Esophagus (tissue), 2 donors: ENCODE data around the gene TMEM132E. TPM values are rescaled to one million over a fixed set of nuclear protein-coding genes. Genes with fewer than 3 reads are reported as not detected.
A peak's percentile ranks its signal among the peaks of the same experiment; 100 is the strongest.

ENCODE experiments used
- H3K27ac ChIP-seq, 2 donors: one replicate each; pipeline ENCODE4 v1.5.1; 2013; ENCODE audit warnings: low read depth in 2 of 2, mild to moderate bottlenecking in 2 of 2, inconsistent platforms in 1 of 2, low read length in 1 of 2, moderate library complexity in 1 of 2
- H3K27me3 ChIP-seq, 2 donors: one replicate each; pipeline ENCODE4 v1.6.1; 2013; ENCODE audit warnings: low read length in 2 of 2, control low read depth in 1 of 2, mild to moderate bottlenecking in 1 of 2; ENCODE audit not compliant: insufficient read depth in 2 of 2, control insufficient read depth in 1 of 2
- H3K36me3 ChIP-seq, 2 donors: one replicate each; pipeline ENCODE4 v1.6.1; 2013; ENCODE audit warnings: low read length in 1 of 2; ENCODE audit not compliant: control insufficient read depth in 2 of 2, insufficient read depth in 2 of 2
- H3K4me1 ChIP-seq, 2 donors: one replicate each; pipeline ENCODE4 v1.6.1; 2013; ENCODE audit warnings: low read length in 1 of 2; ENCODE audit not compliant: control insufficient read depth in 2 of 2, insufficient read depth in 2 of 2
- H3K4me3 ChIP-seq, 2 donors: one replicate each; pipeline ENCODE4 v1.5.1; 2013; ENCODE audit warnings: low read length in 2 of 2, mild to moderate bottlenecking in 2 of 2, low read depth in 1 of 2, moderate library complexity in 1 of 2
- H3K9me3 ChIP-seq, 2 donors: one replicate each; pipeline ENCODE4 v1.6.1; 2013; ENCODE audit warnings: mild to moderate bottlenecking in 2 of 2, low read depth in 1 of 2, low read length in 1 of 2, moderate library complexity in 1 of 2; ENCODE audit not compliant: control insufficient read depth in 2 of 2, insufficient read depth in 1 of 2
- WGBS, 2 donors: extraction: QIAGEN DNeasy Blood & Tissue Kit; methylation state at CpG; one replicate each; pipeline ENCODE4 v1.1.7; 2013; 5-methylcytosine and 5-hydroxymethylcytosine counted together
- polyA plus RNA-seq, 2 donors: library from polyadenylated mRNA; stranded (reverse); fragments of 200-250 nt; gene quantifications; one replicate each; pipeline ENCODE4 v1.2.3, GENCODE V29; 2013
- donor health status: healthy with polysubstance abuse.
- donor health status: Bipolar disorder and iron deficiency.

TMEM132E gene
- polyA plus RNA-seq, 2 donors, result 0.02 to 0.04 TPM

DNA sequence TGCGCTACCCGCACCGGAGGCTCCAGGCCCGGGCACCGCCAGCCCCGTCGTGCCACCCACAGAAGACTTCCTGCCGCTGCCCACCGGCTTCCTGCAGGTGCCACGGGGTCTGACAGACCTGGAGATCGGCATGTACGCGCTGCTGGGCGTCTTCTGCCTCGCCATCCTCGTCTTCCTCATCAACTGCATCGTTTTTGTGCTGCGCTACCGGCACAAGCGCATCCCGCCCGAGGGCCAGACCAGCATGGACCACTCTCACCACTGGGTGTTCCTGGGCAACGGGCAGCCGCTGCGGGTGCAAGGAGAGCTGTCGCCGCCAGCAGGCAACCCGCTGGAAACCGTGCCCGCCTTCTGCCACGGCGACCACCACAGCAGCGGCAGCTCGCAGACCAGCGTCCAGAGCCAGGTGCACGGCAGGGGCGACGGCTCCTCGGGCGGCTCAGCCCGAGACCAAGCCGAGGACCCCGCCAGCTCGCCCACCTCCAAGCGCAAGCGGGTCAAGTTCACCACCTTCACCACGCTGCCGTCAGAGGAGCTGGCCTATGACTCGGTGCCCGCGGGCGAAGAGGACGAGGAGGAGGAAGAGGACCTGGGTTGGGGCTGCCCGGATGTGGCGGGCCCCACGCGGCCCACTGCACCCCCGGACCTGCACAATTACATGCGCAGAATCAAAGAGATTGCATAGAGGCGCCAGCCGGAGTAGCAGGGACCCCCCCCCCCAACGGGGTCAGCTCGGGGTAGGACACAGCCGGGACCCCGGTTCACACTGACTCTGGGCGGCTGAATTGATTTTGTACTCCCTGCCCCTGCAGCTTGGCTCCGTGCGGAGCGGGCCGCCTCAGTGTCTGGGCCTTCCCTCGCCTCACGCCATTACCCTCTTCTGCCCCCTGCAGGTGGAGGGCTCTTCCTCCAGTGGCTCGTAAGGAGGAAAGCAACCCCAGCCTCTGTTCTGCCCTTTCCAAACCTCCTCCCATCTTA lies 58.5 kb downstream of the TMEM132E start:
- Histone ChIP-seq H3K9me3 (no peaks in the 10 kb centered on the region), H3K27ac (no peak overlapping the region), H3K36me3 (no peaks in the 10 kb centered on the region), H3K4me1 (peaks cover 0 to 5% of the 10 kb centered on the region in 2 donors), H3K27me3 (no peaks in the 10 kb centered on the region), H3K4me3 (peak overlapping the region in 1 of 2 donors; percentile 24)
- WGBS, 2 donors, result 19 to 20% methylated on average over 71 to 73 of the region's 73 CpGs

GRCh38 chr17:34638526-34639260 lies 59.3 kb downstream of the TMEM132E start:
- H3K4me1 ChIP-seq, result peaks cover 0 to 5% of the 10 kb centered on the region in 2 donors
- no peaks in the 10 kb centered on the region for H3K9me3 ChIP-seq
- WGBS, 2 donors, result 42 to 45% methylated on average over 17 of the region's 17 CpGs
- H3K4me3 ChIP-seq, result no peak overlapping the region
- no peak overlapping the region for H3K27ac ChIP-seq
- H3K27me3 ChIP-seq, result no peaks in the 10 kb centered on the region
- H3K36me3 ChIP-seq, result no peaks in the 10 kb centered on the region

DNA sequence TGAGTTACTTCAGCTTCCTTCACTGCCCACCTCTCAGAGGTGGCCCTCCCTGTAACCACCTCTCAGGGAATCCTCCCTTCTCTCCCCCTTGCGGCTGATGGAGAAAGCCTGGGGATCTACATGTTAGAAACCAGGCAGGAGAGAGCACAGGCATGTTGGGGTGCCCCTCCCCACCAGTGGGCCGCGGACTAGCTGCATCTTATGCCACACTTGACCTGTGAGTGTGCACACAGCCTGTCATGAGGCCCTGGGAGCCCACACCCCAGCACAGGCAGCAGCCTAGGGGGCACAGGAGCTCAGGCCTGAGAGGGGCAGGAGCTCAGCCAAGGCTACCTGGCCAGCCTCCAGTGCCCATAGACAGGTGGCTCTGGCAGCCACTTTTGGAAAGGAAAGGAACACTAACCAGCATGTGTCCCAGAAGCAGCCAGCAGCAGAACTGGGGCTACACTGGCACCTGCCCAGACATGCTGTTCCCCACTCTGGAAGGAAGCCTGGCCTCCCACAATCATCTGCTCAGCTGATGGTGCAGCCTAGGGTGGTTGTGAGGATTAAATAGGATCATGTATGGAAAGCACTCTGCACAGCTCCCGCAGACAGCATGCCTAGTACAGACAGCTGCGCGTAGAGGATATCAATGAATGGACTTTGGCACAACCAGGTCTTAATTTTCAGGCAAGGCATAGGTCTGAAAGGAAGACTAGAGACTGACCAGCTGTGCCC lies 60.5 kb downstream of the TMEM132E start:
- H3K4me3 ChIP-seq, result no peak overlapping the region
- no peaks in the 10 kb centered on the region for H3K9me3 ChIP-seq
- WGBS, 2 donors, result 43 to 46% methylated on average over 6 of the region's 6 CpGs
- H3K27ac ChIP-seq, result no peak overlapping the region
- H3K36me3 ChIP-seq, result no peaks in the 10 kb centered on the region
- H3K4me1 ChIP-seq, result peaks cover 0 to 5% of the 10 kb centered on the region in 2 donors
- no peaks in the 10 kb centered on the region for H3K27me3 ChIP-seq

DNA sequence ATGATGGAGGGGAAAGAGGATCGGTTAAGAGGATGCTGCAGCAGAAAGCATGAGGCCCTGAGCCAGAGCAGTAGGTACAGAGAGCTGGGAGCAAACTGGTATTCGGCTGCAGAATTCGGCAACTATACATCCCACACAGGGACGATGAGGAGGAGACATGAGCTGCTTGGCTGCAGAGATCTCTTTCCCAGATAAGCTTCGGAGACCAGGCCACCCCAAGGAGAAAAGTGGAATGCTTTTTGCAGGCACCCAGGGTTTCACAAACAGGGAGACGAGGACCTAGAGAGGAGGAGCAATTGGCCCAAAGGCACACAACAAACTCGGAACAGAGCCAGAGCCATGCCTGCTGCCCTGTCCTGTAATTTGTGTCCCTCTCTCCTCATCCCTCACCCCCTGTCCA lies 62.0 kb downstream of the TMEM132E start:
- Histone ChIP-seq H3K4me3 (no peak overlapping the region), H3K4me1 (peaks cover 0 to 5% of the 10 kb centered on the region in 2 donors), H3K36me3 (no peaks in the 10 kb centered on the region), H3K9me3 (no peaks in the 10 kb centered on the region), H3K27me3 (no peaks in the 10 kb centered on the region), H3K27ac (no peak overlapping the region)
- WGBS, 2 donors, result 48 to 59% methylated on average over 7 of the region's 7 CpGs

GRCh38 chr17:34644941-34645550 lies 65.7 kb downstream of the TMEM132E start:
- 71 to 74% methylated on average over 3 of the region's 3 CpGs for WGBS, 2 donors
- Histone ChIP-seq H3K9me3 (no peaks in the 10 kb centered on the region), H3K27me3 (no peaks in the 10 kb centered on the region), H3K4me1 (no peaks in the 10 kb centered on the region), H3K4me3 (no peak overlapping the region), H3K36me3 (no peaks in the 10 kb centered on the region), H3K27ac (no peak overlapping the region)

- Histone ChIP-seq H3K27ac (no peak overlapping the region), H3K4me3 (no peak overlapping the region), H3K27me3 (no peaks in the 10 kb centered on the region), H3K9me3 (no peaks in the 10 kb centered on the region), H3K36me3 (no peaks in the 10 kb centered on the region), H3K4me1 (no peaks in the 10 kb centered on the region)
- WGBS, 2 donors, result 22 to 40% methylated on average over 3 of the region's 3 CpGs
These were observed 66.2 kb downstream of the TMEM132E start for GRCh38 chr17:34645594-34645993.

GRCh38 chr17:34647511-34647910 lies 68.1 kb downstream of the TMEM132E start:
- H3K4me1 ChIP-seq, result no peaks in the 10 kb centered on the region
- 90 to 93% methylated on average over 3 of the region's 3 CpGs for WGBS, 2 donors
- no peak overlapping the region for H3K27ac ChIP-seq
- no peaks in the 10 kb centered on the region for H3K36me3 ChIP-seq
- no peaks in the 10 kb centered on the region for H3K27me3 ChIP-seq
- H3K4me3 ChIP-seq, result no peak overlapping the region
- no peaks in the 10 kb centered on the region for H3K9me3 ChIP-seq

DNA sequence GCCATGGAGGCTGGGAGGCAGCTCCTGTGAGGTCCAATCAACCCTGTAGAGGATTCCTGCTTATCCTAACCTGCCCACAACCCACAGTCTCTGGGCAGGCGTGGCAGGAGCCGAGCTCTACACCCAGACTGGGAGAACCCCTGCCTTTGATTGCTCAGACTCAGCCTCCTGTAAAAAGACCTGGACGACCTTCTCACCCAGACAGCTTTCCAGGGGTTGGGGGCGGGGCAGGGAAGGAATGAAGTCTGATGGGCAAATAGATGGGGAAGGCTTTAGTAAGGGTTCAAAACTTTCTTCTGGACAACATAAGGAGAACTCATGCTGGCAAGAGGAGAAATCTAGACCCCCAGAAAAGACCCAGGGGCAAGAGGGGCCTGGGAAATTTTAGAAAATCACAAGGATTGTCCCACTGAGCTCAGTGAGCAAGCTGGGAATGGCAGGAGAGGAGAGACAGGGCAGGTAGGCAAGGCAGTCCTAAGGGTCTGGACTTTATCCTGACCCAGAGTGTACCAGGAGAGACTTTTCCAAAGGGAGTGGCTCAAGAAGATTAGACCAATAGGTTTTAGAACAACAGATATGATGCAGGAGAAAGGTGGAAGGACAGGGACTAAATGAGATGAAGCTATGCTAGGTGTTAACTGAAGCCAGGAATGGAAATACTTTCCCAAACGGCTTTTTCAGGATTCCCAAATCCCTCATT lies 70.8 kb downstream of the TMEM132E start:
- no peak overlapping the region for H3K27ac ChIP-seq
- H3K36me3 ChIP-seq, result no peaks in the 10 kb centered on the region
- no peaks in the 10 kb centered on the region for H3K27me3 ChIP-seq
- no peaks in the 10 kb centered on the region for H3K4me1 ChIP-seq
- no peaks in the 10 kb centered on the region for H3K9me3 ChIP-seq
- H3K4me3 ChIP-seq, result no peak overlapping the region
- 39 to 46% methylated on average over 5 of the region's 5 CpGs for WGBS, 2 donors
